GM21367 (cell line): Measurements from ENCODE around the gene CYP27B1.

Experiments
- ATAC-seq: cut with Tn5 transposase; IDR thresholded peaks from one replicate; pipeline ENCODE4 v1.9.1; 2021; ENCODE audit not compliant: unreplicated experiment

The CYP27B1 gene

DNA sequence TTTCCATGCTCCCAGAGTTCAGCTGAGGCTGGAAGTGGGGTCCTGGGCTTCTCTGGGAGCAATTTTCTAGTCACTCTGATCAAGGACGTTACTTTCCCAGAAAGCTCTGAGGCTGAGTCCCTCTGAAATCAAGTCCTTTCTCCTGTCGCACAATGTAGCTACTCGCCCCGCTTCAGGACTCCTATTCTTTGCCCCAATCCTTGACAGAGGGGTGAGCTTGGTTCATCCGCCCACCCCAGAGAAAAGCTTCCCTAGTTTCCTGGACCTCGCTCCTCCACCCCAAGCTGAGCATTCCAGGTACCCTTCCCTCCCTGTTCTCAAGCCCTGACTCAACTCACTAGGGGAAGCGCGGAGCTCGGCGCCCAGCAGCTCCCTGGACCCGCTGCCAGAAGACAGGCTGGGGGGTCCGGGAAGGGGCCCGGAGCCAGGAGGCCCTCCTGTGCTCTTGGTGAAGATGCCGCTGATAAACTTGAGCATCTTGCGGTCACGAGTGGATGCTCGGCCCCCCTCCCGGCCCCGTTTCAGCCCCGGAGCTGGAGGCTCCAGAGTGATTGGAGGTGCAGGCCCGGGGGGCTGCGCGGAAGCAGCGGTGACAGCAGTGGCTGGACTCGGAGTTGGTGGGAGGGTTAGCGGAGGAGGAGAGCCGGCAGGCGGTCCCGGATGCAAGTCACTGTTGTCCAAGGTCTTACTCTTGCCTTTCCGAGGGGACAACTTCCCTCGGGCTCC, 30.0 kb downstream of the CYP27B1 start:
- ATAC-seq, result no peak

DNA sequence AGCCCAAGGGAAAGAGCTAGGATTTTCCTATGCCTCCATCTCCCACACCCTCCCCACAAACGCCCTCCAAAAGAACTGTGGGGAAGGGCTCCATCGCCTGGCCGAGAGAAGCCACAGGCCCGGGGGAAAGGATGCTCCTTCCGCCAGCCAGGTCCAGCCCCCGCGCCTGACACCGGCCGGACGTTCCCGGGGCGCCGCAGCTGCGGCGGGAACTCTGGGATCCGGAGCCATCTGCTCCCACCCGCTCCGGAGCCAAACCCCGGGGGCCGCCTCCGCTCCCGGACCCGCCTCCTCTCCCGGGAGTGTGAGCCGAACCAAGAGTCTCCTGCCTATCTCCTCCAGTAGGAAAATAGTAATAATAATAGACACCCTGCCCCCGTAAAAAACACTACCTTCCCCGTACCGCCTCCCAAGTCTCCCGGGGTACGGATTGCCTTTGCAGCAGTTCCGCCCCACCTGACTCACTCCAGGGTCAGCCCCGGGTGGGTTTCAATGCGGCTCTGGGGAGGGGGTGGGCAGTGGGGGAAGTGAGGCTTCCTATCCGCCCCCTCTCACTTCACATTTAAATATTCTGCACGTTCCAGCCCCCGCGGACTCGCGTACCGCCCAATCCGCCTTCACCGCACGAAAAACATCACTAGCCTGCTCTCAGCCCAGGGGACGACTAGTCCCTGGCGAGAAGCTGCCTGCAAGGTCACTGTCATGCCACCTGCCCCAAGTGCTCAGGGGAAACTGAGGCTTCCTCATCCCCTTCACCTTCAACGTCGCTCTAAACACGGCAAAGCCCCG, 30.7 kb downstream of the CYP27B1 start:
- ATAC-seq, result no peak

DNA sequence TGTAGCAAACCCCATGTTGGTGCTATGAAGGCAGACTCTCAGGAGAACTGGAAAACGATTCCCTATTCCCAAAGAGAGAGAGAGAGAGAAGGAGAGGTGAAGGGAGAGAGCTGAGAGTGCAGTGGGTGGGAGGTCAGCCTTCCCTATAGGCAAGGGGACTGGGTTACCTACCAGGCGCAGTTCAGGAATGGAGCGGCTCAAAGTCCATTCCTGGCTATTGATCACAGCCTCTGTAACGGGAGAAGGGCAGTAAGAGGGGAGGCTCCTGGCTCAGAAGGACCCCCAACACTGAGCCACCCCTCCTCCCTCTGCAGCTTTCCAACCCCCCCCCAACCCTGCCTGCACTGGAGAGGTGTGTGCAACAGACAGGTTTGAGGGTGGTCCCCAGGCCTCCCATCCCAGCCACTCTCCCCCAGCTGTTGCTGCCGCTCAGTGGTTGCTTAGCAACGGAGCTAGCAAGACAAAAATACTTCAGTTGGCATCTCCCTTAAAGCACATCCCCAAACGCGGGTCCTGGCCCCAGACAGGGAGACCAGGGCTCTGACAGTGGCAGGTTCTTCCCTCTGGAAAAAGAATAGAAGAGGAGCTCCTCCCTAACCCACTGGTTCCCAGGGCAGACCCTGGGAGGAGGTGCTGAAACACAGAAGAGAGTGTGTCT, 31.6 kb downstream of the CYP27B1 start:
- ATAC-seq, result no peak

DNA sequence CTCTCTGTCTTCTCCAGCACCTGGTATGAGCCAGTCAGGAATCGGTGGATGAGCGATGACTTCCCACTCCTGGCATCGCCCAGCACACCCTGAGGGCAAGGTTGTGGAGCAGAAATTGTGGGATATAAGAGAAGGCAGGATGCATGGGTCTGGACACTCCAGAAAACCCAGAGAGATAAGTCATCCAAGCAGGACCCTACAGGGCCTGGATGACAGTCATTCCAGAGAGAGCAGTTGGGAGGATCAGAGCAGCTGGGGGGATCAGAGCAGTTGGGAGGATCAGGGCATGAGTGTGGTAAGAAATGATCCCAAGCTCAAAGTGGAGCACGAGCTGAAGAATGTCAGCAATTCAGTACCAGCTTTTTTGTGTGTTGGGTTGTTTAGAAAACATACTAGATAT, 32.3 kb downstream of the CYP27B1 start:
- ATAC-seq, result no peak

DNA sequence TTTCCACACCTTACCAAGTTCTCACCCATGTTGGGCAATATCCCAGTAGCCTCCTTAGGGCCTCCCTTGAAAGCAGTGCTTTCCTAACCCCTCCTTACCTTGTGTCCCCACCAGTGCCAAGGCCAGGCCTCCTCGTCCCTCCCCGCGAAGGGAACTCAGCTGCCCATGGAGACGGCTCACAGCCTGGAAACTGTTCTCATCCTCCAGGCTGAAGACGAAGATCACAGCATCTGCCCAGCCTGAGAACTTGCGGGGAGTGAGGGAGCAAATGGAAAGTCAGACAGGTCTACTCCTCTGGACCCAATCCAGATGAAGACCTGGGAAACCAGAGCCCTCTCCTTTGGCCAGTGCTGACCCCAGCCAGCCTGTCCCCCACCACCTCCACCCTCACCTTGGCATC, 33.0 kb downstream of the CYP27B1 start:
- no peak for ATAC-seq

DNA sequence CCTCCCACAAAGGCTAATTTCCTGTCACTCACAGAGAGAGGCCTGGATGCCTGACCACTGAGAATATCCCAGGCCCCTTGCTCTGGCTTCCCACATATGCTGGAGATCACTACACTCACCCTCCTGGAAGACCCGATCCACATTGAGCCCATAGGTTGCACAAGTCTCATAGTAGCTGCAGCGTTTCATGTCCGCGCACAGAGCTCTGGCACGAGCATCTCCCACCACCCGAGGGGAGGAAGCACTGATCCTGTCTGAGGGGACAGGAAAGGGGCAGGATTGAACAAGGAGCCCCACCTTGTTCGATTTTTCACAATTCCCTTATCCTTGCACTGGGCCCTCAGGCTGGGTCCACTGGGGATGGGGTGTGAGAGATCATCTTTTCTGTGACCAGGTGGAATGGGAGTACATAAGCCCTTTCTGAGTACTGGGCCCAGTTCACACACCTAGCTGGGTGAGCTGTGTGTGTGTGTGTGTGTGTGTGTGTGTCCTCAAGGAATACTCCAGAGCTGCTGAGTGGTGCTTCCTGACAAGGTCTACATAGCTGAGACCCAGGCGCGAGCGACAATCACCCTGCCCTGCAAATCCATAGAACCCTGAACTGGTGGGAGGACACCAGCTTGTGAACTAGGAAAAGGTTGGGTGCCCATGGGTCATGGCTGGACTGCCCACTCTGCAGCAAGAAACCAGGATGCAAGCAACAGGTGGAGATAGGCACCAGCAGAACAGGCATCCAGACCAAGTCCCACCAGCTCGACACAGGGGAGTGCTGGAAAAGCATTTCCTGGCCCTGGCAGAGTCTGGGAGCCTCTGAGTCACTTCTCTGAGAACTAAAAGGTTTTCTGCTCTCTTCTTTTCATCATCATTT, 33.9 kb downstream of the CYP27B1 start:
- ATAC-seq, result no peak

DNA sequence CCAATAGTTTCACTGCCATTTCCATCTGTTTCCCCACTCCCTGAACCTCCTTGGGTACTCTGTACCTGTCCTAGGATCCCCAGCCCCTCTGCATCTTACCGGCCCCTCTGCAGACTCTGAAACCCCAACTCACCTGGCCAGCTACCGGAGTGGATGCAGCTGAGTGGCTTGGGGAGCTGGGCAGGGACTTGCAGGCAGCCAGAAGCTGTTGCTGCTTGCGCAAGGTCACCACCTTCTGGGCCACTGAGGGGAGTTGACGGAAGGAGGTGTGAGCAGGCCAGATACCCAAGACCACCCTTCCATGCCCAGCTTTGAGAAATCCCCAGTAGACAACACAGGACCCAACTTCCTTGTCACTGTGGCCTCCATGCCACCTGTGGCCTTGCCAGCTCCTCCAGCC, 34.6 kb downstream of the CYP27B1 start:
- no peak for ATAC-seq

DNA sequence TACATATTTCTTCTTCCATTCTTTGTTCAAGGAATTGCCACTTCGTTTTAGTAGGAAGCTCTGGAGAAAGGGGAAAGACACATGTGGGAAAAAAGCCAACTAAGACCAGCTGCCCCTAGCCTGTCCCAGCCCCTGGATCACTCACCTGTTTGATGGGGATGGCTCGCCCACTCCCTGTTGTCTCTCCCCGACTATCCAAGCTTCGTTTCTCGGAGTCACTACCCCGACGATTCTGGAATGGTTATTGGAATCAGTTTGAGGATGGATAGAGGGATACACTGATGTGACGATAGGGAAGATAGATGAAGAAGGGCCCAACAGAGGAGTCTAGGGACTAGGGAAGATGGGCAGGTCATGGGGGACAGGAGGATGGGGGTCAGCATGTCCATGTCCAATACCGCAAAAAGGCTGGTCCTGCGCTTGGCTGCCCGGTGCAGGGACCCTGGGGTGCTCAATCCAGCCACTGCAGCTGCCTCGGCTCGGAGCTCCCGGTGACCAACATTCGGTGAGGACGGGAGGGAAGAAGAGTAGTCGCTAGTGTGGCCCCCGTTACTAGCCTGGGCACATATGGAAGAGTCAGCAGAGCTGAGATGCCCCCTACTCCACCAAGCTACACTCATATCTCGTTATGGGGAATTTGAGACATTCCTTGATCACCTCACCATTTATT, 35.3 kb downstream of the CYP27B1 start:
- ATAC-seq, result no peak

DNA sequence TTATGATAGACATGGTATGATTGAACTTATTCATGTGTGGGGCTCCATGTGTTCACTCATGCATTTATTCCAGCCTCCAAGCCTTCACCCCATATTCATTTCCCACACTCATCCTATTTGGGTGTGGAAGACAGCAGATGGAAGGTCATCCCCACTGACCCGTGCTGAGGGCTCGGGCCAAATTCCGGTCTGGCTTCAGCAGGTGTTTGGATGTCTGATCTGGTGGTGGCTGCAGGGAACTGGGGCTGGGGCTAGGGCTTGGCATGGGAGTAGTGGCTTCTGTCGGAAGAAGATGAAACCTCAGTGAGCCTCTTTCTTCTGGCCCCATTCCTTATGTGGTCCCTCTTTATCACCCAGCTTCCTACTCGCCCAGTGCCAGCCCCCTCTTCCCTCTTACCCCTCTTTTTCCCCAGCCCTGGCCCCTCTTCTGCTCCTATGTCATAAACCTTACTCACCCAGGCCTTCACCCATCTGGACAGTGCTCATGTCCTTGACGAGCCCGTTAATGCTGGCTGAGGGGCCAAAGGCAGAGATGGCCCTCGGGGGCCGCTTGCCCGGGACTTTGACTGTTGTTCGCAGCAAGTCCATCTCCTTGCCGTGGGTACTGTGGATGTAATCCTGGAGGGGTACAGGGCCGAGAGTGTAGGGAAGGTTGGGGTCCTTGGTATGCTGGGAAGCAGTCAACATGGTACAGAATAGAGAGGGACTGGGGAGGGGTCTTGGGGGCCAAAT, 36.4 kb downstream of the CYP27B1 start:
- no peak for ATAC-seq

DNA sequence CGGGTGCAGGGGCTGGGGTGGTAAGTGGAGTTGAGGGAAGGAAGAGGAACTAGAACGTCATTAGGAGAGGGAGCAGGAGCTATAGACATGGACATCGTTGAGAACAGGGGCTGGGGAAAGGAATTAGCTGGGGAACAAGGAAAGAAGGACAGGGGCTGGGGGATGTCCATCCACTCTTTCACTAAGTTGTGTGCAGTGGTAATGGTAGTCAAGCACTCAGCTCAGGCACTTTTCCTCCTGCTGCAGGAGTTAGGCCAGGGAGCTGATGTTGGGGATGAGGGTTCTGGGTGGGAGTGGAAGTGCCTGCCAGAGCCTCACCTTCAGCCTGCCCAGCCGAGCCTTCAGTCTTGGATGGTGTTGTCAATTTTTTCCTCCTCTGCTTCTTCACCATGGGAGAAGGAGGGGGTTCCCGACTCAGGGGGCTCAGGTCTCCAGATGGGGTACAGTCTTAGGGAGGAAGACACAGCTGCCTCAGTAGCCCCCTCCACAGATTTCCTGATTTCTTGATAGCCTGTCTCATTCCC, 37.5 kb downstream of the CYP27B1 start:
- ATAC-seq, result no peak

DNA sequence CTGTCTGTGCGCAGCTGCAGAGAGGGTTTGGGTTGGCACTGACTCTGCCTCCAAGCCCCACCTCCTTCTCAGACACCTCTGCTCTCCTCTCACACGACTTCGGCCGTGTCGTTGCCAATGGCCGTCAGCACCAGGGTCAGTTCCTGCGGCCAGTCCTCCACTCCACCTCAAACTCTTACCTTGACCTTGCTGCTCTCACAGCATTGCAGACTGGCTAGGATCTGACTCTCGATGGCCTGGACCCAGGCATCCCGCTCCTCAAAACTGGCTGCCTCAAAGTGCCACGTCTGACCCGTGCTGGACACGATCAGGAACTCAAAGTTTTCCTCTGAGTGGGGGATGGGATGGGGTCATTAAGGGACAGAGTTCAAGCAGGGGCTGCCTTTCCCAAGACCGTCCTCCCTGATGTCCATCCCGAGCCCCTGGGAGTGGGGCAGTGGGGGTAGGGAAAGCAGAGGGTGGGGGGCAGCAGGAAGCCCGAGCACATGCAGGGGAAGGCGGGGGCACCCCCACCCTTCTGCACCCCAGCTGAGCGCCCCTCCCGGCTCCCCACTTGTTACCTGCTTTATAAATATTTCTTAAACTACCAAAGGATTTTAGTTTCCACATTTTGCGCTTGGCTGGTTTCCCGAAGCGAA, 39.0 kb downstream of the CYP27B1 start:
- ATAC-seq, result no peak

DNA sequence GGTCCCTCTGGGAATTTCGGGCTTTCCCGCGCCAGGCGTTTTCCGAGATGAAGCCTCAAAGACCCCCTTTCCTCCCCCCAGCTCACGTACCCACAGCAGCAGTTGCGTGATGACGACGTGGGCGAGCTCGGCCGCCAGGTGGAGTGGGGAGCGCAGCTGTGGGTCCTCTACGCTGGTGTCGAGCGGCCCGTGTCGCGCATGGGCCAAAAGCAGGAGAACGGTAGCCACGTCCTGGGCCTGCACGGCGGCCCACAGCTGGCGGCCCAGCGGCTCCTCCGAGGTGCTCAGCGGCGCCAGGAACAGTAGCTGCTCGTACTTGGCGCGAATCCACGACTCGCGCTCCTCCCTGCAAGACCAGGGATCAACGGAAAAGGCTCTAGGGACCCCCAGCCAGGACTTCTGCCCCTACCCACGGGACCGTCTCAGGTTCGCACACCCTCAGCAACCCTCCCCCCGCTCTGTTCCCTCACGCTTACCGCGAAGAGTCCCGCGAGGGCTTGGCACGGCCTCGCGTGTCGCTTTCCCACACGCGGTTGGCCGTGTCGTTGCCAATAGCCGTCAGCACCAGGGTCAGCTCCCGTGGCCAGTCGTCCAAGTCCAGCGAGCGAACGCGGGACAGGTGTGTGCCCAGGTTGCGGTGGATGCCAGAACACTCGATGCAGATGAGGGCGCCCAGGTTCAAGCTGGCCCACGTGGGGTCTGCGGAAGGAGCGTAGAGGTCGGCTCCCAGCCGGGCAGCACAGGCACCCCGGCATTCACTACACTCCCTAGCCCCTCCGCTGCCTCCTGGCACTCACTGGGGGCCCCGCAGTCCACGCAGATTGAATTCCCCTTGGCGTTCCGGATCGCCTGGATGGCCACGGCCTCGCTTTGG, 39.8 kb downstream of the CYP27B1 start:
- ATAC-seq, result no peak

DNA sequence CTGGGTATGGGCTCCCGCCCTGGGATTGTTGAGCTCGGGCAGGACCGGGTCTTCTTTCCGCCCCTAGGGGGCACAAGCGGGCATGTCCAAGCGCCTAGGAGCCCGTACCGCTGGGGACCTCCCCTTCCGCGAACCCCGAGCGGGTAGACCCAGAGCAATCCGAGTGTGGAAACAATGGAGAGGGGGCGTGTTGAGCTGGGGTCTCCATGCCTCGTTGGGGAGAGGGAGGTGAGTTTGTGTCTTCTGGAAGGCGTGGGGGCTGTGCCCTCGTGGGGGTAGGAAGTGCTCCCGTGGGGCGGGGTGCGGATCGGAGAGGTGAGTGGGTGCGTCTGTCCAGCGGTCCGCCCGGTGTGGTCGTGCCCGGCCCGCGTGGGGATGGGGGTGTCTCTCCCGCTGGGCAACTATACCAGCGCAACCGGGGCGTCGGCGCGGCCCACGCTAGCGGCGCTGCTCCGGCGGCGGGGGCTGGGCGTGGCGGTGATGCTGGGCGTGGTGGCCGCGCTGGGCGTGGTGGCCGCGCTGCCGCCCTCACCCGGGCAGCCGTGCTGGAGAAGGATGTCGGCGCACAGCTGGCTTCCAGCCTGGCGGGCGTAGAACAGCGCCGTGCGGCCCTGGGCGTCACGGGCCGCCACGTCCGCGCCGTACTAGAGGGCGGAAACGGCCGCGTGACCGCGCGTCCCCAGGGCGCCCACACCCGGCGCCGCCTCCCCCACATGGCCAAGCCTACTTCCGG, 40.6 kb downstream of the CYP27B1 start:
- ATAC-seq, result no peak

DNA sequence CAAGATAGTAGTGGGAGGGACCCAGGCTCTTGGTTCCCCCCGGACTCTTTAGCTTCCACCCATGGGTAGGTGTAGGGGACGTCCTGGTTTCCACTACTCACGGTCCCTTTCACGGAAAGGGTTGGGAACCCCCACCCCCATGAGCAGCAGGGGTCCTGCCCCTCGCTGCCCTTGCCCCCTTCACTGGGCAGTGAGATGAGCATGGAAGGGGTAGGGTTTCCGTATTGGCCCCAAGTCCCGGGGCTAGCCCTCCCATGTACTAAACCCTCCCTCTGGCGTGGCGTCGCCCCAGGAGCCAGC, 41.1 kb downstream of the CYP27B1 start:
- ATAC-seq, result no peak

DNA sequence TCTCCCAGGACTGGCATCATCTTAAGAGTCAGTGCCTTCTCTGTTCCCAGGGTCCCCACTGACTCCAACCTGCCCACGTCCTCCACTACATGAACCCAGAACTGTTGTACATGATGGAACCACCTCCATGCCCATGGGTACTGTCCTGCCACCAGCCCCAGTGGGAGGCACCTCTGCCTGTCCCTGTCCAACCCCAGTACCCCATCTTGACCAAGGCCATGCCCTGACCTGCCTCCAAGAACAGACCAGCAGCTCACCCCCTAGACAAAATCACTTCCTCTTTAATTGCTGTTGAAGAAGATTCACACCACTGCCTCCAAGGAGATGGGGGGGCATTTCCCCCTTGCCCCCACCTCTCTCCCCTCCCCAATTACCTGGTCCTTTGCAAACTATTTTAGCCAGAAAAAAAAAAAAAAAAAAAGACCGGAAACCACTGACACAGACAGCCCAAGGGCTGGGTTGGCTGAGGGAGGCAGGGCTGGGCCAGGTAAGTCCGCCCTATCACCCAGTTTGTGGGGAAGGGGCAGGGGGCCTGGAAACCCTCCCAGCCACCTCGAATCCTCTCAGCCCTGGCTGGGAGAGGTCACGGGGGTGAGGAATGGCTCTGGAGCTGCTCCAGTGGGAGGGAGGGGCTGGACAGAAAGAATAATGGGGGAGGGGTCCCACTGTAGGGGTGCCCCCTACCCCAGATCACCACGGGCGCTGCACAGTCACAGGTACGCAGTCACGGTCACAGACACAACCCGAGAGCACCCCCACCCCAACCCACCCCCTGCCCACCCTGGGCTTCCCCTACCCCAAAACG, 41.7 kb downstream of the CYP27B1 start:
- no peak for ATAC-seq

DNA sequence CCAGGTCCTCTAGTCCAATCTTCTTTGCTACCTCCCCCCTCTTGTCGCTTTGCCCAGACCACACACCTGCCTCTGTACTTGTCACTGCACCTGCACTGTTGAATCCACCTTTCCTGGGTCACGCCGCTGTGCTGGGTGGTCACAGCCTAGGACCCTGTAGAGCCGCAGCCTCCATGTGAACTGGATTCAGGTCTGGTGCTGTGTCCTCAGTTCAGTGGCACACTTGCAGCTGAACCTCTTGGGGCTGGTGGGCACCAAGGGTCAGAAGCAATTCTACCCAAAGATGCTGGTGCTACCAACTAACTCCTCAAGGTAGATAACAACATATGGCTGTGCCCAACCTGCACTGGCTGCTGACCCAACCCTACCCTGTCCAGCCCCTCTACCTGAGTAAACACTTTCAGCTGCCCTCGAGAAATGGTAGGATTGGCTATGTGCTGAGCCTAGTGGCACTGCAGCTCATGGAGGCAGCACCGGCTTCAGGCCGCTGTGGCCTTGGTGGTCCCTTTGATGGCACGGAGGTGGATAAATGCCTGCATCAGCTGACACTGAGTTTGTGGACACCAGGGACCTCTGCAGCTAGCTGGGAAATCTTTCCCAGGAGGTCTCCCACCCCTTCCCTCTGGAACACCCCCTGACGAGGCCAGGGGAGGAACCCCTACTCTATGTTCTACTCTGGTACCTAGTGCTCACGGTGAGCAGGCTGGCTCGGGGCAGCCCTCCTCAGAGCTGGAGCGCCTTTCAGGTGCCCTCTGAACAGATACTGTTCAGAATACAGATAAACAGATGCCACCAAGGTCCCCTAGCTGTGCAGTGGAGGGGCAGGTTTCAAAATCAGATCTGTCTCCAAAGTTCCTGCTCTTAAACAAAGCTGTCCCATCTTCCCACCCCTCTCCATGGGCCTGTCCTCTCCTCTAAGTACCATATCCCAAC, 42.6 kb downstream of the CYP27B1 start:
- ATAC-seq, result no peak
